ENCODE measurements around the gene TRIM47. TPM values are rescaled to one million over a fixed set of nuclear protein-coding genes. Genes with fewer than 3 reads are reported as not detected.

Gene TRIM47
- total and polyA plus RNA-seq, 2 of the 13 experiments (the other 11 are each of a cell fraction or from before 2014, with no cell fraction given), result 33.5 to 82.0 TPM

GRCh38 chr17:75877752-75878173 lies 618 bp downstream of the TRIM47 start (continued):
- TF ChIP-seq ZNF124 (CRISPR knock-in tag; IDR thresholded peaks at IDR 0.05), result no peak
- peak; percentile 78 for TF ChIP-seq ZBTB14 (CRISPR knock-in tag; IDR thresholded peaks at IDR 0.05)
- peak; percentile 88 for TF ChIP-seq ZNF18 (CRISPR knock-in tag; IDR thresholded peaks at IDR 0.05; ENCODE audit: insufficient replicate concordance)
- TF ChIP-seq ZC3H4 (CRISPR knock-in tag; IDR thresholded peaks at IDR 0.05; ENCODE audit: borderline replicate concordance), result no peak
- TF ChIP-seq SRSF1 (optimal IDR thresholded peaks at IDR 0.05; ENCODE audit: low read depth, low read length), result no peak
- TF ChIP-seq ZNF44 (CRISPR knock-in tag; IDR thresholded peaks at IDR 0.05), result no peak
- no peak for TF ChIP-seq ZNF839 (CRISPR knock-in tag; IDR thresholded peaks at IDR 0.05; ENCODE audit: borderline replicate concordance)
- TF ChIP-seq, protein P1, sequence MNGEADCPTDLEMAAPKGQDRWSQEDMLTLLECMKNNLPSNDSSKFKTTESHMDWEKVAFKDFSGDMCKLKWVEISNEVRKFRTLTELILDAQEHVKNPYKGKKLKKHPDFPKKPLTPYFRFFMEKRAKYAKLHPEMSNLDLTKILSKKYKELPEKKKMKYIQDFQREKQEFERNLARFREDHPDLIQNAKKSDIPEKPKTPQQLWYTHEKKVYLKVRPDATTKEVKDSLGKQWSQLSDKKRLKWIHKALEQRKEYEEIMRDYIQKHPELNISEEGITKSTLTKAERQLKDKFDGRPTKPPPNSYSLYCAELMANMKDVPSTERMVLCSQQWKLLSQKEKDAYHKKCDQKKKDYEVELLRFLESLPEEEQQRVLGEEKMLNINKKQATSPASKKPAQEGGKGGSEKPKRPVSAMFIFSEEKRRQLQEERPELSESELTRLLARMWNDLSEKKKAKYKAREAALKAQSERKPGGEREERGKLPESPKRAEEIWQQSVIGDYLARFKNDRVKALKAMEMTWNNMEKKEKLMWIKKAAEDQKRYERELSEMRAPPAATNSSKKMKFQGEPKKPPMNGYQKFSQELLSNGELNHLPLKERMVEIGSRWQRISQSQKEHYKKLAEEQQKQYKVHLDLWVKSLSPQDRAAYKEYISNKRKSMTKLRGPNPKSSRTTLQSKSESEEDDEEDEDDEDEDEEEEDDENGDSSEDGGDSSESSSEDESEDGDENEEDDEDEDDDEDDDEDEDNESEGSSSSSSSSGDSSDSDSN (CRISPR knock-in tag; IDR thresholded peaks at IDR 0.05), result peak; percentile 97
- no peak for TF ChIP-seq RAD51 (IDR thresholded peaks at IDR 0.05; ENCODE audit: borderline replicate concordance)
- peak; percentile 66; the same call in 1 of the 2 replicates for TF ChIP-seq ZNF180 (CRISPR knock-in tag; IDR thresholded peaks at IDR 0.05; ENCODE audit: borderline replicate concordance, low read depth)
- TF ChIP-seq ZNF234 (CRISPR knock-in tag; conservative IDR thresholded peaks at IDR 0.05), result no peak; the same call in 1 of the 2 replicates
- no peak; the same call in 1 of the 2 replicates for TF ChIP-seq TOE1 (CRISPR knock-in tag; IDR thresholded peaks at IDR 0.05)
- TF ChIP-seq ZNF260 (CRISPR knock-in tag; IDR thresholded peaks at IDR 0.05; ENCODE audit: borderline replicate concordance, low read depth), result no peak
- TF ChIP-seq TFE3 (CRISPR knock-in tag; IDR thresholded peaks at IDR 0.05), result no peak
- TF ChIP-seq, protein P2, sequence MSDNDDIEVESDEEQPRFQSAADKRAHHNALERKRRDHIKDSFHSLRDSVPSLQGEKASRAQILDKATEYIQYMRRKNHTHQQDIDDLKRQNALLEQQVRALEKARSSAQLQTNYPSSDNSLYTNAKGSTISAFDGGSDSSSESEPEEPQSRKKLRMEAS (IDR thresholded peaks at IDR 0.05), result peak; percentile 86
- no peak; the same call in 1 of the 2 replicates for TF ChIP-seq RXRA (CRISPR knock-in tag; IDR thresholded peaks at IDR 0.05)
- TF ChIP-seq SP4 (CRISPR knock-in tag; IDR thresholded peaks at IDR 0.05), result no peak; the same call in 1 of the 2 replicates
- TF ChIP-seq ZNF496 (CRISPR knock-in tag; IDR thresholded peaks at IDR 0.05; ENCODE audit: insufficient replicate concordance), result no peak
- TF ChIP-seq ARNT (IDR thresholded peaks at IDR 0.05), result no peak
- peak; percentile 68; the same call in 1 of the 2 replicates for TF ChIP-seq BATF2 (CRISPR knock-in tag; IDR thresholded peaks at IDR 0.05)
- no peak for TF ChIP-seq ATAD3A (CRISPR knock-in tag; IDR thresholded peaks at IDR 0.05)
- TF ChIP-seq ZNF382 (CRISPR knock-in tag; IDR thresholded peaks at IDR 0.05; ENCODE audit: borderline replicate concordance), result no peak
- TF ChIP-seq ZNF235 (CRISPR knock-in tag; IDR thresholded peaks at IDR 0.05; ENCODE audit: borderline replicate concordance), result peak; percentile 69; the same call in 1 of the 2 replicates
- TF ChIP-seq WIZ (CRISPR knock-in tag; IDR thresholded peaks at IDR 0.05), result no peak

Data from HepG2 (cell line).